AG09319 (cell line): ENCODE measurements around the gene HNRNPD.

Experiments
- DNase-seq: peaks from one replicate; pipeline ENCODE4 v3.0.0-alpha.2; 2010; ENCODE audit warnings: low read depth; ENCODE audit errors: extremely low read depth
- TF ChIP-seq, protein P1 (sequence below): IDR thresholded peaks from 2 replicates; pipeline ENCODE4 v1.5.1; 2011; ENCODE audit warnings: low read depth, mild to moderate bottlenecking, inconsistent platforms, low read length, moderate library complexity

The HNRNPD gene

DNA sequence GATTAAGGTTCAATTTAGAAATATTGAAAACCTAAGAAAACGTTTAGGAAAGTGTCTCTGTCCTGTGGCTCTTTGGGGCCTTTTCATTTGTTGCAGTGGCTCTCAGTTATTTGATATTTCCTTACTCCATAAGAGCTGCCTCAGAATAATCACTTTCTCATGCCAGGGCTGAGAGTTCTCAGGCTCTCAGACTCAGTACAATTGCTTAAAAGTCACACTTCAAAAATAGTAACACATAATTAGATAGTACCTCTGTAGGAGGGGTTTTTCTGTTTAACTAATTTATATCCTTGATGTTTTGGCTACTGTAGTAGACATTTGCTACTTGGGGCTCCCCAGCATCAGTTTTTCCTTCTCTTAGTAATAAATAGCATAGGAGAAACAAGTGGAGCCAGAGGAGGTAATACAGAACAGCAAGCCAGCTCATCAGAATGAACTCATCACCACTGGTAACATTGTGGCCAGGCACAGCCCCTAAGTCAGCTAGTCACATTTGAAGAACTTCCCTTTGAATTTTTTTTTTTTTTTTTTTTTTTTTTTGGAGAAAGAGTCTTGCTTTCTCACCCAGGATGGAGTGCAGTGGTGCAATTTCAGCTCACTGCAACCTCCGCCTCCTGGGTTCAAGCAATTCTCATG is 8.0 kb upstream of the HNRNPD start:
- TF ChIP-seq, protein P1, sequence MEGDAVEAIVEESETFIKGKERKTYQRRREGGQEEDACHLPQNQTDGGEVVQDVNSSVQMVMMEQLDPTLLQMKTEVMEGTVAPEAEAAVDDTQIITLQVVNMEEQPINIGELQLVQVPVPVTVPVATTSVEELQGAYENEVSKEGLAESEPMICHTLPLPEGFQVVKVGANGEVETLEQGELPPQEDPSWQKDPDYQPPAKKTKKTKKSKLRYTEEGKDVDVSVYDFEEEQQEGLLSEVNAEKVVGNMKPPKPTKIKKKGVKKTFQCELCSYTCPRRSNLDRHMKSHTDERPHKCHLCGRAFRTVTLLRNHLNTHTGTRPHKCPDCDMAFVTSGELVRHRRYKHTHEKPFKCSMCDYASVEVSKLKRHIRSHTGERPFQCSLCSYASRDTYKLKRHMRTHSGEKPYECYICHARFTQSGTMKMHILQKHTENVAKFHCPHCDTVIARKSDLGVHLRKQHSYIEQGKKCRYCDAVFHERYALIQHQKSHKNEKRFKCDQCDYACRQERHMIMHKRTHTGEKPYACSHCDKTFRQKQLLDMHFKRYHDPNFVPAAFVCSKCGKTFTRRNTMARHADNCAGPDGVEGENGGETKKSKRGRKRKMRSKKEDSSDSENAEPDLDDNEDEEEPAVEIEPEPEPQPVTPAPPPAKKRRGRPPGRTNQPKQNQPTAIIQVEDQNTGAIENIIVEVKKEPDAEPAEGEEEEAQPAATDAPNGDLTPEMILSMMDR: no peak
- no peak for DNase-seq

DNA sequence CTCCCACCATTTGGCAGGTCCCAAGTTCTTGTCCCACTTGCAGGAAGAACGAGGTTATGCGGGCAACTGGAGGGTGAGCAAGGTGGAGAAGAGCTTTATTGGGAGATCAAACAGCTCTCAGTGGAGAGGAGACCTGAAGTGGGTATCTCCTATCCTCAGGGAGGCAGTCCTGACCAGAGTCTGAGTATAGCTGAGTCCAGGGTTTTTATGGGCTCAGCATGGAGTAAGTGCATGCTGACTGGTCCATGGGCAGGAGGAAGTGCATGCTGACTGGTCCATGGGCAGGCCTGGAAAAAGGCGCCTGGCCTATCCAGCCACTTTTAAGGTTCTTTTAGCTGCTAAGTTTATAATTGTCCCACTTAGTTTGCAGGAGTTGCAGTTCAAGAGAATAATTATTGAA is 7.4 kb upstream of the HNRNPD start:
- TF ChIP-seq, protein P1: no peak
- no peak for DNase-seq

- TF ChIP-seq, protein P1: no peak
- DNase-seq: no peak
Observed at GRCh38 chr4:82380831-82381230, 7.0 kb upstream of the HNRNPD start.

DNA sequence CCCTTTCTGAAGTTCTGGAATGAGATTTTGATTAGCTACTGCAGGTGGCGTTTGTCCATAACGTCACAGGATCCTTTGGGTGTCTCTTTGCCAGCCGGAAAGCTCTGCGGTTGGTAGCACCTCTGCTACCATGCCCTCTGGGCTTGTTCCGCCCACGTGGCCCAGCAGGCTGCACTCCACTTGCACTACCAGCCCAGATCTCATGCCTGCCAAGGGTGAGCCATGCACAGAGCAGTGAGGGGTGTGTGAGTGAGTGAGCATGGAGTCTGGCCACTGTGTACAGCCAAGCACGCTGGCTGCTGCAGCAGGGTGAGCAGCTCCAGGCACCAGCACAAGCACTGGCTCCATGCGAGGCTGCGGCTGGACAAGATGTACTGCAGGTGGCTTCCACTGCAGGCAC is 6.6 kb upstream of the HNRNPD start:
- no peak for DNase-seq
- TF ChIP-seq, protein P1: no peak

GRCh38 chr4:82376109-82376508 is 2.3 kb upstream of the HNRNPD start:
- TF ChIP-seq, protein P1: no peak
- no peak for DNase-seq

DNA sequence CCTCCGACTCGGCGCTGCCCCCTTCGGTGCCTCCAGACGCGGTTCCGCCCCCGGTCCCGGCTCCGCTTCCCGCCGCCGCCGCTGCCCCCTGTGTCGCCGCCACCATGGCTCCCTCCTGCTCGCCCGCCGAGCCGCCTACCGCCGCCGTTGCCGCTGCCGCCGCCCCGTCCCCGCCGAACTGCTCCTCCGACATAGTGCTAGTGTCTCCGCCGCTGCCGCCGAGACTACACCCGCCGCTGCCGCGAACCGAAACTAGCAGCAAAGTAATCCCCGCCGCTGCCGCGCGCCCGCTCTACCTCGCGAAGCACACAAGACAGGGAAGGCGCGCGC is 340 bp downstream of the HNRNPD start:
- TF ChIP-seq, protein P1: no peak
- DNase-seq: peak; percentile 7

DNA sequence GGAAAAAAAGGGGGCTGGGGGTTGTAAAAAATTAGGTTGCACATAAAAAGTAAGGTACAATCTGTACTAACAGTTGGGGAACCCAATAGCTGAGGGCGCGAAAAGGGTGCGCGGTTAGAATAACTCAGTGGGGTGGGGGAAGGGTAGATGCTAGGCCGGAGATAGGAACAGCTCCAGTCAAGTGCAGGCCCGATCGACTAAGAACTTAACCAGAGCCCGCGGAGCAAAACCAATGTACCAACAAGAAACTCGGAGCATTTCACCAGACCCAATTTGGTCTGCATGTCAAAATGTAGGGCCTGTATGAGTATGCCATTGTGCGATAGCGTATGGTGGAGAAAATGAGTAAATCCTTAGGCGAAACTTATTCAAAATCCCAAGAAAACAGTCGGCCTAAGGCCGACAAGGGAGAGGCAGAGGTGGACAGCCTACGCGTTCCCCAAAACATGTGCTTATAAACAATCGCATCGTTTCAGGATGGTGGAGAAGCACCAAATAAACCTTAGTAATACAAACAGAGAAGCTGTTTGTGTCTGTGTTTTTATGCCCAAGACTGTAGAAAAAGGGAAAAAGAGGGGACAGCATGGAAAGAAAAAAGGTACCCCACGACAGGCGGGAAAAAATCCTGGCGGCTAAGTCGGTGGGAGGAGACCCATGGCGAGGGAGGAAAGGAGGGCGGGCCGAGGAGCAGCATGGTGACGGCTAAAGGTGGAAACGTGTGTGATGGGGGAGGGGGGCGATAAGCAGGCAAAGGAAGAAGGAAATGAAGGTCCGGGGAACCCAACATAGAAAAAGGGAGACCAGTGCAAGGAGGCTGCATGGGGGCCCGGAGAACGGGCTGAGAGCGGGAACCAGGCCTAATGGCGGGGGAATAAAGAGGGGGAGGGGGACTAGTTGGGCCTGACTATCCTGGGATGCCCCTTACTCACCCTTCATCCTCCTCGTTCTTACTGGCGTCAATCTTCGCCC is 990 bp downstream of the HNRNPD start:
- TF ChIP-seq, protein P1: no peak

More for the DNA sequence above, 990 bp downstream of the HNRNPD start:
- peak; percentile 15 for DNase-seq
